Measurements from ENCODE around the gene SPATA3.

The SPATA3 gene

GRCh38 chr2:230955163-230955737 lies 40.7 kb upstream of the SPATA3 start:
- no peaks in the 10 kb centered on the region for H3K9me3 ChIP-seq (ENCODE audit: severe bottlenecking)

GRCh38 chr2:230956827-230957755 lies 38.8 kb upstream of the SPATA3 start:
- no peak overlapping the region for H3K4me3 ChIP-seq (ENCODE audit: low read depth, low read length)
- H3K27me3 ChIP-seq (ENCODE audit: insufficient read depth, low read depth, severe bottlenecking): no peaks in the 10 kb centered on the region
- no peak overlapping the region for H3K27ac ChIP-seq
- no peak for TF ChIP-seq CTCF (IDR thresholded peaks at IDR 0.05; ENCODE audit: low read depth, low read length)
- no peak for DNase-seq
- H3K36me3 ChIP-seq: no peaks in the 10 kb centered on the region
- no peaks in the 10 kb centered on the region for H3K9me3 ChIP-seq (ENCODE audit: severe bottlenecking)

More at GRCh38 chr2:230955163-230955737, 40.7 kb upstream of the SPATA3 start:
- no peak for TF ChIP-seq CTCF (IDR thresholded peaks at IDR 0.05; ENCODE audit: low read depth, low read length)
- Histone ChIP-seq H3K4me3 (ENCODE audit: low read depth, low read length) (no peak overlapping the region), H3K36me3 (no peaks in the 10 kb centered on the region), H3K27ac (no peak overlapping the region), H3K27me3 (ENCODE audit: insufficient read depth, low read depth, severe bottlenecking) (no peaks in the 10 kb centered on the region)
- no peak for DNase-seq

GRCh38 chr2:230957756-230958391 lies 38.0 kb upstream of the SPATA3 start:
- no peak overlapping the region for H3K27ac ChIP-seq
- no peak for DNase-seq
- no peak overlapping the region for H3K4me3 ChIP-seq (ENCODE audit: low read depth, low read length)
- H3K36me3 ChIP-seq: no peaks in the 10 kb centered on the region
- no peak for TF ChIP-seq CTCF (IDR thresholded peaks at IDR 0.05; ENCODE audit: low read depth, low read length)
- no peaks in the 10 kb centered on the region for H3K27me3 ChIP-seq (ENCODE audit: insufficient read depth, low read depth, severe bottlenecking)
- no peaks in the 10 kb centered on the region for H3K9me3 ChIP-seq (ENCODE audit: severe bottlenecking)

- Histone ChIP-seq H3K4me3 (ENCODE audit: low read depth, low read length) (no peak overlapping the region), H3K27ac (no peak overlapping the region), H3K9me3 (ENCODE audit: severe bottlenecking) (no peaks in the 10 kb centered on the region), H3K27me3 (ENCODE audit: insufficient read depth, low read depth, severe bottlenecking) (no peaks in the 10 kb centered on the region), H3K36me3 (no peaks in the 10 kb centered on the region)
- TF ChIP-seq CTCF (IDR thresholded peaks at IDR 0.05; ENCODE audit: low read depth, low read length): no peak
- no peak for DNase-seq
Observed at GRCh38 chr2:230958820-230959756, 36.8 kb upstream of the SPATA3 start.

- Histone ChIP-seq H3K27me3 (ENCODE audit: insufficient read depth, low read depth, severe bottlenecking) (no peaks in the 10 kb centered on the region), H3K4me3 (ENCODE audit: low read depth, low read length) (no peak overlapping the region), H3K36me3 (no peaks in the 10 kb centered on the region), H3K27ac (no peak overlapping the region), H3K9me3 (ENCODE audit: severe bottlenecking) (no peaks in the 10 kb centered on the region)
- TF ChIP-seq CTCF (IDR thresholded peaks at IDR 0.05; ENCODE audit: low read depth, low read length): no peak
- DNase-seq: no peak
Observed at GRCh38 chr2:230960026-230960425, 35.9 kb upstream of the SPATA3 start.
